Measurements from ENCODE around the gene RBM19. TPM values are rescaled to one million over a fixed set of nuclear protein-coding genes. Genes with fewer than 3 reads are reported as not detected.

The RBM19 gene
- total and polyA plus RNA-seq, 2 donors (not counting 3 experiments of a cell fraction or from before 2014, with no cell fraction given), result 13.2 to 34.4 TPM

DNA sequence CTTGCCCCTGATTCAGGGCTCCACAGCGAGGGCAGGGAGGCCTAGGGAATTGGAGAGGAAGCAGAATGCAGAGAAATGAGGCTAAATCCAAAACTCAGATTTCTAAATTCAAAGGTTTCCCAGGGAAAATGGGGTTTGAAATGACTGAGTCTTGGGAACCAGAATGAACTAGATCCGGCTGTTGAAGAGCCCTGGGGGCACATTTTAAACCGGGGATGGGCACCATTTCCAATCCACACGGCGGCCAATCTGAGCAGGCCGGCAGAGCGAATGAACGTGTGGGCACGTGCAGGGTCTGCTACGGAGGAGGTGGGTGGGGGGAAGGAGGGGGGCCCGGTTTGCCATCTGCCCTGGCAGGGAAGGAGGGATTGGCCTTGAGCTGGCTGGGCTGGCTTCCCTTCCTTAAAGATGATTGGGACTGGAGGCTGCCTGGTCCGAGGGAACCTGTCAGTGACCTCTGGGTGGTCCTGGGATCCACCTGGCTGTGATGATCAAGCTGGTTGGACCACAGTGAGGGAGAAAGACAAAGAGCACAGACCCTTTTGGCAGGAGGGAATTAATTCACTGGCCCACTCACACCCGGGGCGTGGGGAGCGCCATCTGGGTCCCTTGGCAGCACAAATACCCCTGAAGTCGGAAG lies 161.0 kb downstream of the RBM19 start:
- Histone ChIP-seq H3K9me1 (replicated peaks; ENCODE audit: control insufficient read depth, extremely low read depth, insufficient read depth, low read length) (no peaks in the 10 kb centered on the region), H2AFZ (ENCODE audit: low read depth, low read length) (no peak overlapping the region), H4K20me1 (replicated peaks; ENCODE audit: control insufficient read depth, extremely low read depth, insufficient read depth, low read length) (no peaks in the 10 kb centered on the region), H3K9ac (replicated peaks; ENCODE audit: extremely low read depth, insufficient read depth, low read length) (no peak overlapping the region), H3K27ac (ENCODE audit: insufficient read depth, low read depth, low read length) (no peak overlapping the region), H3K4me1 (ENCODE audit: control insufficient read depth, extremely low read depth, insufficient read depth, low read length) (no peaks in the 10 kb centered on the region), H3K27me3 (ENCODE audit: control insufficient read depth in 2 of 2, insufficient read depth in 2 of 2, low read length in 2 of 2) (no peaks in the 10 kb centered on the region), H3K4me3 (replicated peaks in 1 of 3; ENCODE audit: insufficient read depth in 1 of 3, low read depth in 1 of 3, low read length in 3 of 3) (no peak overlapping the region), H3K9me3 (replicated peaks; ENCODE audit: control insufficient read depth, insufficient read depth, low read length) (no peaks in the 10 kb centered on the region), H3K4me2 (ENCODE audit: insufficient read depth, low read length) (no peak overlapping the region), H3K36me3 (ENCODE audit: control insufficient read depth in 2 of 2, extremely low read depth in 1 of 2, insufficient read depth in 2 of 2, low read length in 2 of 2) (no peaks in the 10 kb centered on the region), H3K79me2 (ENCODE audit: control insufficient read depth, insufficient read depth, low read length) (no peaks in the 10 kb centered on the region)
- ChIA-PET CTCF (interaction anchor here (1.4 kb wide), 1 partner anchor 343 kb away, joined by 3 read pairs; no protein-coding TSS in a partner anchor), POLR2A (no interaction called here)
- DNase-seq (ENCODE audit: low read depth, low spot score), result no peak
- intact Hi-C loops (cut with micrococcal nuclease), result no loop called here
- dilution Hi-C loops (cut with MboI; ENCODE audit: extremely low pct_ligation_motif_present, low sequenced_read_pairs), result no loop called here
- BruUV-seq (replicated peaks), result no TSS peak
- no peak for FAIRE-seq
- TF ChIP-seq EZH2 (IDR thresholded peaks at IDR 0.05; ENCODE audit: borderline replicate concordance, low read depth, low read length, severe bottlenecking) (no peak), POLR2A (IDR thresholded peaks at IDR 0.05; ENCODE audit: low read depth, low read length) (no peak), FOS (IDR thresholded peaks at IDR 0.05; ENCODE audit: borderline replicate concordance, insufficient read depth, low read length) (no peak), JUN (IDR thresholded peaks at IDR 0.05; ENCODE audit: borderline replicate concordance, insufficient read depth, insufficient read length, low read depth) (no peak), POLR2AphosphoS5 (IDR thresholded peaks at IDR 0.05; ENCODE audit: insufficient read depth, low read depth, low read length) (no peak), GATA2 (IDR thresholded peaks at IDR 0.05; ENCODE audit: insufficient read depth, insufficient read length, low read depth, low read length) (no peak), MYC (IDR thresholded peaks at IDR 0.05; ENCODE audit: low read depth, low read length) (no peak)
- TF ChIP-seq, protein P1, sequence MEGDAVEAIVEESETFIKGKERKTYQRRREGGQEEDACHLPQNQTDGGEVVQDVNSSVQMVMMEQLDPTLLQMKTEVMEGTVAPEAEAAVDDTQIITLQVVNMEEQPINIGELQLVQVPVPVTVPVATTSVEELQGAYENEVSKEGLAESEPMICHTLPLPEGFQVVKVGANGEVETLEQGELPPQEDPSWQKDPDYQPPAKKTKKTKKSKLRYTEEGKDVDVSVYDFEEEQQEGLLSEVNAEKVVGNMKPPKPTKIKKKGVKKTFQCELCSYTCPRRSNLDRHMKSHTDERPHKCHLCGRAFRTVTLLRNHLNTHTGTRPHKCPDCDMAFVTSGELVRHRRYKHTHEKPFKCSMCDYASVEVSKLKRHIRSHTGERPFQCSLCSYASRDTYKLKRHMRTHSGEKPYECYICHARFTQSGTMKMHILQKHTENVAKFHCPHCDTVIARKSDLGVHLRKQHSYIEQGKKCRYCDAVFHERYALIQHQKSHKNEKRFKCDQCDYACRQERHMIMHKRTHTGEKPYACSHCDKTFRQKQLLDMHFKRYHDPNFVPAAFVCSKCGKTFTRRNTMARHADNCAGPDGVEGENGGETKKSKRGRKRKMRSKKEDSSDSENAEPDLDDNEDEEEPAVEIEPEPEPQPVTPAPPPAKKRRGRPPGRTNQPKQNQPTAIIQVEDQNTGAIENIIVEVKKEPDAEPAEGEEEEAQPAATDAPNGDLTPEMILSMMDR (IDR thresholded peaks at IDR 0.05; ENCODE audit: extremely low read depth in 1 of 2, insufficient read depth in 1 of 2, low read depth in 1 of 2, low read length in 2 of 2), result no peak
- TF ChIP-seq, protein P2, sequence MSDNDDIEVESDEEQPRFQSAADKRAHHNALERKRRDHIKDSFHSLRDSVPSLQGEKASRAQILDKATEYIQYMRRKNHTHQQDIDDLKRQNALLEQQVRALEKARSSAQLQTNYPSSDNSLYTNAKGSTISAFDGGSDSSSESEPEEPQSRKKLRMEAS (IDR thresholded peaks at IDR 0.05; ENCODE audit: insufficient read depth, insufficient read length), result no peak

Measured in endothelial cell of umbilical vein (primary cell).